ENCODE results near the gene MBLAC1.
A peak's percentile ranks its signal among the peaks of the same experiment; 100 is the strongest.

Gene MBLAC1

DNA sequence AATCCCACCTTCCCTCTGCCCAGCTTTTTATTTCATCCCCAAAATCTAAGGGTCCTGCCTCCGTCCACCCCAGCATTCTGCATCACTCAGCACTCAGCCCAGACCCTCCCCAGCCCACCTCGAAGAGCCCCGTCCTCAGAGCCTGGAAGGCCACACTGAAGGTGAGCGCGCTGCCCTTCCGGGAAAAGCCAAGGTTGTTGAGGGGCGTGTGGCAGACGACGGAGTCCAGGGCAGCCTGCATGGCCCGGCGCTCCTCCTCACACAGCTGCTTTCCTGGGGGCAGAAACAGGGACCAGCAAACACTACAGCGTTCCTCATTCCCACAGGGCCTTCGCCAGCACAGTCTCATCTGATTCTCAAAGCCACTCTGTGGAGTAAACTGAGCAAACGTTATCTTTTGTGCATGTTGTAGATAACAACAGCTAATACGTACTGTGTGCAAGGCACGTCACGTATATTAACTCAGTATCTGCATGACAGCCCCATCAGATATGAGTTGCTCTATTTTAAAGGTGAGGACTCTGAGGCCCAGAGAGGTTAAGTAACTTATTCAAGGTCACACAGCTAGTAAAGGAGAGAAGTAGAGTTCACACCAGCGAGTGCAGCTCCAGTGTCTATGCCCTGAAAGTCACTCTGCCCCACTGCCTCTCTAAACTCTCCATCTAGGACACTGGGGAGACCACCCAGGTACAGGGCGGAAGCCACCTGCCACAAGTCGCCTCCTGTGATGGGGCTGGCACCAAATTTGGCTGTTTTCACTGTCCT, 29.0 kb downstream of the MBLAC1 start:
- DNase-seq = no peak
- TF ChIP-seq EZH2 (IDR thresholded peaks at IDR 0.05; ENCODE audit: borderline replicate concordance, low read depth, low read length, severe bottlenecking) = no peak
- TF ChIP-seq, protein P1, sequence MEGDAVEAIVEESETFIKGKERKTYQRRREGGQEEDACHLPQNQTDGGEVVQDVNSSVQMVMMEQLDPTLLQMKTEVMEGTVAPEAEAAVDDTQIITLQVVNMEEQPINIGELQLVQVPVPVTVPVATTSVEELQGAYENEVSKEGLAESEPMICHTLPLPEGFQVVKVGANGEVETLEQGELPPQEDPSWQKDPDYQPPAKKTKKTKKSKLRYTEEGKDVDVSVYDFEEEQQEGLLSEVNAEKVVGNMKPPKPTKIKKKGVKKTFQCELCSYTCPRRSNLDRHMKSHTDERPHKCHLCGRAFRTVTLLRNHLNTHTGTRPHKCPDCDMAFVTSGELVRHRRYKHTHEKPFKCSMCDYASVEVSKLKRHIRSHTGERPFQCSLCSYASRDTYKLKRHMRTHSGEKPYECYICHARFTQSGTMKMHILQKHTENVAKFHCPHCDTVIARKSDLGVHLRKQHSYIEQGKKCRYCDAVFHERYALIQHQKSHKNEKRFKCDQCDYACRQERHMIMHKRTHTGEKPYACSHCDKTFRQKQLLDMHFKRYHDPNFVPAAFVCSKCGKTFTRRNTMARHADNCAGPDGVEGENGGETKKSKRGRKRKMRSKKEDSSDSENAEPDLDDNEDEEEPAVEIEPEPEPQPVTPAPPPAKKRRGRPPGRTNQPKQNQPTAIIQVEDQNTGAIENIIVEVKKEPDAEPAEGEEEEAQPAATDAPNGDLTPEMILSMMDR (IDR thresholded peaks at IDR 0.05; ENCODE audit: borderline replicate concordance, extremely low read depth, low read length, poor library complexity, severe bottlenecking) = no peak
- ATAC-seq (ENCODE audit: insufficient read depth, low read depth) = no peak
- Histone ChIP-seq H4K20me1 (ENCODE audit: insufficient read depth, low read length) (peaks cover 27% of the 10 kb centered on the region), H3K36me3 (ENCODE audit: insufficient read depth, low read length) (peaks cover 51% of the 10 kb centered on the region), H3K4me1 (ENCODE audit: insufficient read depth, low read length) (peaks cover 36% of the 10 kb centered on the region), H3K4me2 (ENCODE audit: insufficient read depth, low read length) (peak overlapping the region; percentile 23; the same call in 1 of the 2 replicates), H3K9ac (ENCODE audit: low read depth, low read length) (no peak overlapping the region), H3K79me2 (ENCODE audit: insufficient read depth, low read length) (peaks cover 43% of the 10 kb centered on the region), H3K27me3 (ENCODE audit: insufficient read depth, low read length, poor library complexity) (no peaks in the 10 kb centered on the region), H3K9me3 (ENCODE audit: insufficient read depth, low read length, severe bottlenecking) (no peaks in the 10 kb centered on the region), H3K4me3 (ENCODE audit: low read depth in 1 of 2, low read length in 2 of 2) (no peak overlapping the region), H3K27ac (ENCODE audit: low read length) (no peak overlapping the region), H2AFZ (ENCODE audit: low read depth, low read length) (no peak overlapping the region)

DNA sequence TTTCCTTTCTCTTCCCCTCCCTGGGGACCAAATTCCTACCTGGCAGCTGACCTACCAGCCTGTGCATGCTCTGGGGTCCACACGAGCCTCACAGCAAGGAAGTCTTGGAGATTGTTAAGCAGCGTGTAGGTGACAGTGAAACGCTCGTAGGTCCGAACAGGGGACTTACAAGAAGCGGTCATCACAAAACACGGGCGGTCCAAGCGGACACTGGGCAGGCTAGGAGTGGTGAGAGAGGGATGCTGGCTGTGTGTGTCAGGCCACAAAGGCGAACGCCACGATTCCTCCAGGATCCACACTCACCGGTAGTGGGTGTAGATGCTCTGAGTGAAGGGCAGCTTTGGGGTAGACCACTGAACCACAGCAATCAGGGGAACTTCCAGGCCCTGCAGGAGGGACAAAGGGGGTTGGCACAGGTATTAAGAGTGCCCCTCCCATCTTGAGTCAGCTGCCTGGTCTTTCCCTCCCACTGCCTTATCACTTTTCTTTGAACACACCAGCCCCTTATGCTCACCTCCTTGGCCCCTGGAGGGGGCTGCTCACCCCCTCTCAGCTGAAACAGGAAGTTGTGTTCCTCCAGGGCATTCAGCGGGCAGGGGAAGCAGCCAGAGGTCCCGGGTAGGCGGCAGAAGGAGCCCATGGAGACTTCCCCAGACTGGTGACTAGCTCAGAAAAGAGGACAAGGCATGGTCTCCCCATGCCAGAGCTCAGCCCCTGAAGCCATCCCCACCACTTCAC, 29.7 kb downstream of the MBLAC1 start:
- Histone ChIP-seq H3K4me1 (ENCODE audit: insufficient read depth, low read length) (peaks cover 36% of the 10 kb centered on the region), H2AFZ (ENCODE audit: low read depth, low read length) (no peak overlapping the region), H3K4me3 (ENCODE audit: low read depth in 1 of 2, low read length in 2 of 2) (peak overlapping the region in 1 of 2 experiments; percentile 87; a peak in 1 of 4 replicates), H3K4me2 (ENCODE audit: insufficient read depth, low read length) (peak overlapping the region; percentile 68), H3K9ac (ENCODE audit: low read depth, low read length) (peak overlapping the region; percentile 96; the same call in 1 of the 2 replicates), H3K9me3 (ENCODE audit: insufficient read depth, low read length, severe bottlenecking) (no peaks in the 10 kb centered on the region), H3K36me3 (ENCODE audit: insufficient read depth, low read length) (peaks cover 51% of the 10 kb centered on the region), H3K27me3 (ENCODE audit: insufficient read depth, low read length, poor library complexity) (no peaks in the 10 kb centered on the region), H4K20me1 (ENCODE audit: insufficient read depth, low read length) (peaks cover 27% of the 10 kb centered on the region), H3K79me2 (ENCODE audit: insufficient read depth, low read length) (peaks cover 42% of the 10 kb centered on the region), H3K27ac (ENCODE audit: low read length) (no peak overlapping the region)
- ATAC-seq (ENCODE audit: insufficient read depth, low read depth) (no peak), DNase-seq (no peak)
- TF ChIP-seq EZH2 (IDR thresholded peaks at IDR 0.05; ENCODE audit: borderline replicate concordance, low read depth, low read length, severe bottlenecking) = no peak
- TF ChIP-seq, protein P1 (IDR thresholded peaks at IDR 0.05; ENCODE audit: borderline replicate concordance, extremely low read depth, low read length, poor library complexity, severe bottlenecking) = no peak

DNA sequence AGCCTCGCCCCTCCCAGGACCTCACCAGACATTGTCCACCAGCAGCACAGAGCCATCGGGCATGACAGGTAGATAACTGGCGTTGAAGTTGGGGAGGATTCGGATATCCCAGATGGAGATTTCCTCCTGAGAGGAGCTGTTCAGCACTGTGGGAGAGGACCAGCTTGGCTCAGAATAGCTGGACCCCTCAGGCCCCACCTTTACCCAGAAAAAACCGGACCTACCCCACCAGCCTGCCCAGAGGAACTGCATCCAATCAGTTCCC, 30.2 kb downstream of the MBLAC1 start:
- Histone ChIP-seq H3K36me3 (ENCODE audit: insufficient read depth, low read length) (peaks cover 51% of the 10 kb centered on the region), H3K4me3 (ENCODE audit: low read depth in 1 of 2, low read length in 2 of 2) (peak overlapping the region in 1 of 2 experiments; percentile 87; a peak in 2 of 4 replicates), H3K27ac (ENCODE audit: low read length) (no peak overlapping the region), H3K79me2 (ENCODE audit: insufficient read depth, low read length) (peaks cover 42% of the 10 kb centered on the region), H4K20me1 (ENCODE audit: insufficient read depth, low read length) (peaks cover 27% of the 10 kb centered on the region), H3K9ac (ENCODE audit: low read depth, low read length) (peak overlapping the region; percentile 96; the same call in 1 of the 2 replicates), H2AFZ (ENCODE audit: low read depth, low read length) (no peak overlapping the region), H3K4me1 (ENCODE audit: insufficient read depth, low read length) (peaks cover 36% of the 10 kb centered on the region), H3K9me3 (ENCODE audit: insufficient read depth, low read length, severe bottlenecking) (no peaks in the 10 kb centered on the region), H3K27me3 (ENCODE audit: insufficient read depth, low read length, poor library complexity) (no peaks in the 10 kb centered on the region), H3K4me2 (ENCODE audit: insufficient read depth, low read length) (peak overlapping the region; percentile 68)
- ATAC-seq (ENCODE audit: insufficient read depth, low read depth) (no peak), DNase-seq (no peak)
- TF ChIP-seq EZH2 (IDR thresholded peaks at IDR 0.05; ENCODE audit: borderline replicate concordance, low read depth, low read length, severe bottlenecking) = no peak
- TF ChIP-seq, protein P1 (IDR thresholded peaks at IDR 0.05; ENCODE audit: borderline replicate concordance, extremely low read depth, low read length, poor library complexity, severe bottlenecking) = no peak

All from DND-41 (cell line).